MCF 10A (cell line): ENCODE measurements around the gene IKBKE. TPM values are rescaled to one million over a fixed set of nuclear protein-coding genes. Genes with fewer than 3 reads are reported as not detected.

Experiments used
- BruUV-seq: library from RNA; stranded (reverse); fragments of 400-500 nt; replicated peaks from 2 replicates; lab custom pipeline; 2021; lab: Mats Ljungman, UMichigan
- CTCF ChIA-PET: fragments of 300-600 bp; sonication (Branson Sonifier 250); formaldehyde crosslinking; extraction: SDS; loops from one replicate; lab custom pipeline; 2021; ENCODE audit warnings: antibody characterized with exemption, inconsistent platforms; lab: Yijun Ruan, JAX
- POLR2A ChIA-PET: fragments of 300-600, 350-650 bp; sonication (Branson Sonifier 250); formaldehyde crosslinking; extraction: SDS; loops from one replicate; lab custom pipeline; 2020; ENCODE audit warnings: antibody characterized with exemption, inconsistent platforms; lab: Yijun Ruan, JAX
- DNase-seq: peaks from one replicate; pipeline ENCODE4 v3.0.0-alpha.2; 2018; ENCODE audit not compliant: unreplicated experiment
- H3K27ac Mint-ChIP-seq: one replicate; pipeline ENCODE4 v1.8.0; 2022; ENCODE audit warnings: mild to moderate bottlenecking, low read depth, mixed read lengths; ENCODE audit not compliant: unreplicated experiment
- H3K27me3 Mint-ChIP-seq: one replicate; pipeline ENCODE4 v1.8.0; 2022; ENCODE audit warnings: mixed read lengths; ENCODE audit not compliant: insufficient read depth, unreplicated experiment
- H3K36me3 Mint-ChIP-seq: one replicate; pipeline ENCODE4 v1.8.0; 2022; ENCODE audit warnings: mild to moderate bottlenecking, moderate library complexity, mixed read lengths; ENCODE audit not compliant: insufficient read depth, unreplicated experiment
- H3K4me1 Mint-ChIP-seq: one replicate; pipeline ENCODE4 v1.8.0; 2022; ENCODE audit warnings: mixed read lengths; ENCODE audit not compliant: insufficient read depth, unreplicated experiment
- H3K4me3 Mint-ChIP-seq: one replicate; pipeline ENCODE4 v1.8.0; 2022; ENCODE audit warnings: mild to moderate bottlenecking, moderate library complexity, mixed read lengths; ENCODE audit not compliant: unreplicated experiment
- H3K9me3 Mint-ChIP-seq: one replicate; pipeline ENCODE4 v1.8.0; 2022; ENCODE audit warnings: mixed read lengths; ENCODE audit not compliant: unreplicated experiment
- CTCF ChIP-seq: fragments of 200-600 bp; IDR thresholded peaks from one replicate; pipeline ENCODE4 v1.8.0; 2022; ENCODE audit warnings: antibody characterized with exemption, mild to moderate bottlenecking; ENCODE audit not compliant: unreplicated experiment
- intact Hi-C: fragments of 100-400 bp; cut with micrococcal nuclease; formaldehyde crosslinking; loops from 2 replicates; pipeline ENCODE4 v1.14.1; 2022
- total RNA-seq: library from RNA; stranded (reverse); gene quantifications from 2 replicates; pipeline ENCODE4 v1.2.3, GENCODE V29; 2022

The IKBKE gene
- total RNA-seq, 1 experiment from 2014 or later: 12.1 TPM

- Mint-ChIP-seq H3K36me3 (peaks cover 32% of the 10 kb centered on the region), H3K9me3 (no peaks in the 10 kb centered on the region), H3K27me3 (no peaks in the 10 kb centered on the region), H3K4me3 (no peak overlapping the region), H3K4me1 (peaks cover 28% of the 10 kb centered on the region), H3K27ac (no peak overlapping the region)
- no peak for TF ChIP-seq CTCF
- no peak for DNase-seq
- ChIA-PET POLR2A (interaction anchor here (0.9 to 3.9 kb wide), 4 partner anchors 10 to 31 kb away, joined by 3 to 20 read pairs (median 6); partner anchors contain the start of gene IKBKE), CTCF (interaction anchor here (0.6 to 11.7 kb wide), 25 partner anchors 8 to 1248 kb away, joined by 3 to 254 read pairs (median 5); partner anchors contain the start of gene IKBKE)
- intact Hi-C loops: no loop called here
- BruUV-seq: no TSS peak
These were observed 9.3 kb upstream of the IKBKE start for GRCh38 chr1:206460836-206461426.

GRCh38 chr1:206461602-206462455 lies 8.4 kb upstream of the IKBKE start:
- no peak overlapping the region for H3K4me3 Mint-ChIP-seq
- H3K27ac Mint-ChIP-seq: peak overlapping the region; percentile 16
- peaks cover 28% of the 10 kb centered on the region for H3K36me3 Mint-ChIP-seq
- H3K9me3 Mint-ChIP-seq: no peaks in the 10 kb centered on the region
- BruUV-seq: no TSS peak
- intact Hi-C loops: loop anchor here (1.0 kb wide), 1 partner anchor 17 kb away; no protein-coding TSS in a partner anchor
- CTCF ChIA-PET: interaction anchor here (0.5 to 11.7 kb wide), 48 partner anchors 9 to 1248 kb away, joined by 3 to 254 read pairs (median 4); partner anchors contain the start of gene IKBKE
- POLR2A ChIA-PET: interaction anchor here (0.6 to 3.9 kb wide), 7 partner anchors 9 to 135 kb away, joined by 3 to 20 read pairs (median 3); partner anchors contain the start of gene IKBKE
- TF ChIP-seq CTCF: peak; percentile 98
- peaks cover 30% of the 10 kb centered on the region for H3K4me1 Mint-ChIP-seq
- peak; percentile 89 for DNase-seq
- peaks cover 8% of the 10 kb centered on the region for H3K27me3 Mint-ChIP-seq

- BruUV-seq: no TSS peak
- Mint-ChIP-seq H3K27ac (no peak overlapping the region), H3K4me3 (no peak overlapping the region), H3K36me3 (peaks cover 28% of the 10 kb centered on the region), H3K4me1 (peaks cover 20% of the 10 kb centered on the region), H3K27me3 (peaks cover 13% of the 10 kb centered on the region), H3K9me3 (no peaks in the 10 kb centered on the region)
- DNase-seq: no peak
- CTCF ChIA-PET: interaction anchor here (0.7 to 11.7 kb wide), 10 partner anchors 8 to 282 kb away, joined by 3 to 254 read pairs (median 10); partner anchors contain the start of gene IKBKE
- no peak for TF ChIP-seq CTCF
- POLR2A ChIA-PET: interaction anchor here (0.7 to 1.2 kb wide), 2 partner anchors 16 to 237 kb away, joined by 3 to 7 read pairs; no protein-coding TSS in a partner anchor
- intact Hi-C loops: no loop called here
These were observed 7.1 kb upstream of the IKBKE start for GRCh38 chr1:206463137-206463536.
